H7 (cell line): Measurements from ENCODE around the gene CYB5R4. TPM values are rescaled to one million over a fixed set of nuclear protein-coding genes. Genes with fewer than 3 reads are reported as not detected.
"Not testable (repeated sequence)": the region's sequence is repeated elsewhere in the genome, so short reads cannot be mapped to it uniquely, and the experiment has no call there.

Experiments
- DNase-seq: peaks from one replicate; pipeline ENCODE4 v3.0.0; 2012
- H3K27me3 ChIP-seq: 2 replicates; pipeline ENCODE4 v1.6.0; 2011; ENCODE audit warnings: mild to moderate bottlenecking, low read length; ENCODE audit not compliant: control insufficient read depth, insufficient read depth
- H3K36me3 ChIP-seq: replicated peaks from 2 replicates; pipeline ENCODE4 v1.5.1; 2011; ENCODE audit warnings: low read length; ENCODE audit not compliant: control insufficient read depth, insufficient read depth
- H3K4me3 ChIP-seq: 2 replicates; pipeline ENCODE4 v1.5.1; 2011; ENCODE audit warnings: low read depth, mild to moderate bottlenecking, control low read depth, low read length, moderate library complexity; ENCODE audit not compliant: insufficient read depth
- total RNA-seq: library from RNA; depleted of rRNA; stranded (reverse); fragments of >200 nt; shearing (Covaris generic); gene quantifications from 2 replicates; pipeline ENCODE4 v1.2.3, GENCODE V29; 2014

Gene CYB5R4
- total RNA-seq, 1 experiment from 2014 or later, result 12.2 TPM

DNA sequence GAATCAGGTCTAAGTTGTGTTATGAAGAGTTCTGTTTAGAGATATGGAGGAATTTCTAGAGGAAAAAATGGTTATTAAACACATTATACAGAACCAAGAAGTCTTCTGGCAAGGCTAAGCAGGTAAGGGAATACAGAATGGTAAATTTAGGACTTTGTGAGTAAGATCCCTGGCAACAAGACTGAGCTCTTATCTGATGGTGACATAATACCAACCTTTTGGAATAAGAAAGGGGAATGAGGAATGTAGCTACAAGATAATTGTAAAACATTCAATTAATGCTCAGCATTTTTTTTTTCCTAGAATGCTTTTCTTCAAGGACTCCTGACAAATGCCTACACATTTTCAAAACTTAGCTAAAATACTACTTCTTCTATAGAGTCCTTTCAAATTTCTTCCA, 51.8 kb downstream of the CYB5R4 start:
- no peak overlapping the region for H3K4me3 ChIP-seq
- H3K36me3 ChIP-seq, result no peaks in the 10 kb centered on the region
- no peaks in the 10 kb centered on the region for H3K27me3 ChIP-seq
- DNase-seq, result no peak

GRCh38 chr6:83914953-83915352, 55.5 kb downstream of the CYB5R4 start:
- no peaks in the 10 kb centered on the region for H3K27me3 ChIP-seq
- no peak for DNase-seq
- no peaks in the 10 kb centered on the region for H3K36me3 ChIP-seq
- H3K4me3 ChIP-seq, result no peak overlapping the region

- Histone ChIP-seq H3K36me3 (no peaks in the 10 kb centered on the region), H3K4me3 (no peak overlapping the region)
- no peak for DNase-seq
These were observed 57.5 kb downstream of the CYB5R4 start for GRCh38 chr6:83917001-83917400.

GRCh38 chr6:83920017-83920416, 60.5 kb downstream of the CYB5R4 start:
- Histone ChIP-seq H3K27me3 (no peaks in the 10 kb centered on the region), H3K4me3 (no peak overlapping the region), H3K36me3 (no peaks in the 10 kb centered on the region)
- DNase-seq, result no peak

More at GRCh38 chr6:83917001-83917400, 57.5 kb downstream of the CYB5R4 start:
- no peaks in the 10 kb centered on the region for H3K27me3 ChIP-seq

DNA sequence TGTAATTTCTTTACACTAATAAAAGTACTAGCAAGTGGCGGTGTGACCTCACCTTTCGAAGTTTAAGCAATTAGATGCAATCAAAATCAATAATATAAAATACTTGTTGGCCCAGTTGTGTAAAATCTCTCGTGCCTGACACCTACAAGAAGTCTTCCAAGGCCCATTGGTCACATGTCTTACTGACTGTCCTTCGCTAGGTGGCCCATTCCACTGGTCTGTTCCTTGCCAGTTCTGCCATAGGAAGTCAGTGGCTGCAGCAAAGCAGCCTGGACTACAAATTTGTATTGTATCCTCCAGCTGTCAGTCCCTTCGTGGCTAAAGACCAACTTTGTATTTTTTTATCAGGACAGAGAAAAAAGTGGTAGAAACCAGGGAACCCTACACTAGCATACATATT, 61.8 kb downstream of the CYB5R4 start:
- Histone ChIP-seq H3K27me3 (no peaks in the 10 kb centered on the region), H3K4me3 (no peak overlapping the region), H3K36me3 (no peaks in the 10 kb centered on the region)
- peak; percentile 33 for DNase-seq

- Histone ChIP-seq H3K27me3 (no peaks in the 10 kb centered on the region), H3K36me3 (no peaks in the 10 kb centered on the region), H3K4me3 (no peak overlapping the region)
- DNase-seq, result no peak
These were observed 68.0 kb downstream of the CYB5R4 start for GRCh38 chr6:83927470-83927869.

DNA sequence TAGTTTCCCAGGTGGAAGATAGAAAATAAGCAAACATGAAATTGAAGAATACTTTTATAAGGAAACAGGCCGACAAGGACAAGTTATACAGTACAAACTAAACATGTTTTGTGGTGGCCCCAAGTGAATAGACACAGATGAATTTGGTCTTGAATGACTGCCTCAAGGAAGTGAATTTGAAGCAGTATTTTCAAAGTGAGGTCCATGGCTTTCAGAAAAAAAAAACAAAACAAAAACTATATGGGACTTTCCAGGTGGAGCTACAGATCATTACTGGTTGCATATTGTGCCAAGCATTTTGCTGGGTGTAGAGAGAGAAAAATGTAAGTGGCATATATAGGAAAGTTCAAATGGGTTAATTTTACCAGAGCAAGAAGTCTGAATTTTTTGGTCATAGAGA, 68.8 kb downstream of the CYB5R4 start:
- no peaks in the 10 kb centered on the region for H3K36me3 ChIP-seq
- DNase-seq, result no peak
- H3K27me3 ChIP-seq, result no peaks in the 10 kb centered on the region
- no peak overlapping the region for H3K4me3 ChIP-seq

GRCh38 chr6:83946201-83946833, 86.8 kb downstream of the CYB5R4 start:
- not testable (repeated sequence) for H3K36me3 ChIP-seq, DNase-seq, H3K27me3 ChIP-seq, H3K4me3 ChIP-seq

- not testable (repeated sequence) for H3K36me3 ChIP-seq, H3K4me3 ChIP-seq, DNase-seq, H3K27me3 ChIP-seq
These were observed 88.5 kb downstream of the CYB5R4 start for GRCh38 chr6:83947983-83948382.

DNA sequence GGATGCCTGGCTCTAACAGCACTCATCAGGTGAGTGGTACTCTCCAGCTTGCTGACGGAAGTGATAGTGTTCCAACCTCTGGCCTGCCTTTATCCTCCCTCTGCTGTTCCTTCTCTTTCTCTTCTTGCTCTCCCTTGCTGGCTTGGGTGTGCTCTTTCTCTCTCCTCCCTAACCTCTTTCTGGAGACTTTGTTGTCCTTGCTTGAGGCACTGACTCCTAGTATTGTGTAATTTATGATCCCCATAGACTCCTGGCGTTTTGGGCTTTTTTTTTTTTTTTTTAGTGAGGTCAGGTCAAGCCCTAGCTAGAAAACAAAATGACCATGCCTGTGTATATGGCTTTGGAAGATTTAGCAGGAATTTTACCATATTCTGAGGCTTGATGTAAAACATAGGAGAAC, 89.4 kb downstream of the CYB5R4 start:
- Histone ChIP-seq H3K36me3 (no peaks in the 10 kb centered on the region), H3K4me3 (no peak overlapping the region), H3K27me3 (no peaks in the 10 kb centered on the region)
- DNase-seq, result no peak

- not testable (repeated sequence) for DNase-seq, H3K27me3 ChIP-seq, H3K36me3 ChIP-seq, H3K4me3 ChIP-seq
These were observed 91.9 kb downstream of the CYB5R4 start for GRCh38 chr6:83951423-83951822.

- no peaks in the 10 kb centered on the region for H3K27me3 ChIP-seq
- H3K4me3 ChIP-seq, result no peak overlapping the region
- peak; percentile 13 for DNase-seq
These were observed 93.3 kb downstream of the CYB5R4 start for GRCh38 chr6:83952830-83953229.

DNA sequence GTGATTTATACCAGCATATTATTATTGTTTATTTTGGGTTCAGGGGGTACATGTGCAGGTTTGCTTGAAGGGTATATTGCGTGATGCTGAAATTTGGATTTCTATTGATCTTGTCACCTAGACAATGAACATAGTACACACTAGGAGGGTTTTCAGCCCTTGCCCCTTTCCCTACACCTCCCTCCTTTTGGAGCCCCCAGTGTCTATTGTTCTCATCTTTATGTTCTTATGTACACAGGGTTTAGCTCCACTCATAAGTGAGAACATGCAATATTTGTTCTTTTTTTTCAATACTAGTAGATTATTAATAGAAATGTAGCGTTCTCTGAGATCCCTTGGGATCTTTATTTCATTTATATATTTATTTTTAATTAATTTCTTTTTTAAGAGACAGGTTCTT, 94.9 kb downstream of the CYB5R4 start:
- Histone ChIP-seq H3K4me3 (no peak overlapping the region), H3K36me3 (no peaks in the 10 kb centered on the region)

More at GRCh38 chr6:83952830-83953229, 93.3 kb downstream of the CYB5R4 start:
- no peaks in the 10 kb centered on the region for H3K36me3 ChIP-seq

GRCh38 chr6:83958241-83958685, 98.8 kb downstream of the CYB5R4 start:
- DNase-seq, result no peak
- Histone ChIP-seq H3K36me3 (no peaks in the 10 kb centered on the region), H3K4me3 (no peak overlapping the region), H3K27me3 (no peaks in the 10 kb centered on the region)

More for the DNA sequence above, 94.9 kb downstream of the CYB5R4 start:
- no peaks in the 10 kb centered on the region for H3K27me3 ChIP-seq
- DNase-seq, result no peak

GRCh38 chr6:83960664-83961063, 101.2 kb downstream of the CYB5R4 start:
- DNase-seq, result no peak
- H3K27me3 ChIP-seq, result no peaks in the 10 kb centered on the region
- H3K36me3 ChIP-seq, result no peaks in the 10 kb centered on the region
- no peak overlapping the region for H3K4me3 ChIP-seq

GRCh38 chr6:83962582-83962981, 103.1 kb downstream of the CYB5R4 start:
- Histone ChIP-seq H3K27me3 (no peaks in the 10 kb centered on the region), H3K4me3 (no peak overlapping the region), H3K36me3 (no peaks in the 10 kb centered on the region)
- no peak for DNase-seq
